ENCODE data around the gene CAPN5.

CAPN5 gene

GRCh38 chr11:77147036-77147315 lies 80.2 kb downstream of the CAPN5 start:
- no peak for TF ChIP-seq CTCF (IDR thresholded peaks at IDR 0.05; ENCODE audit: control insufficient read depth, extremely low read depth, insufficient read depth)
- H3K4me3 ChIP-seq (ENCODE audit: low read depth, low read length), result no peak overlapping the region
- DNase-seq (ENCODE audit: low read depth), result no peak

- no peak for DNase-seq (ENCODE audit: low read depth)
- H3K4me3 ChIP-seq (ENCODE audit: low read depth, low read length), result no peak overlapping the region
Measured at GRCh38 chr11:77147668-77148321, 81.0 kb downstream of the CAPN5 start.

GRCh38 chr11:77148963-77149715 lies 82.4 kb downstream of the CAPN5 start:
- no peak overlapping the region for H3K4me3 ChIP-seq (ENCODE audit: low read depth, low read length)
- TF ChIP-seq CTCF (IDR thresholded peaks at IDR 0.05; ENCODE audit: control insufficient read depth, extremely low read depth, insufficient read depth), result no peak
- DNase-seq (ENCODE audit: low read depth), result no peak

More at GRCh38 chr11:77147668-77148321, 81.0 kb downstream of the CAPN5 start:
- no peak for TF ChIP-seq CTCF (IDR thresholded peaks at IDR 0.05; ENCODE audit: control insufficient read depth, extremely low read depth, insufficient read depth)

- TF ChIP-seq CTCF (IDR thresholded peaks at IDR 0.05; ENCODE audit: control insufficient read depth, extremely low read depth, insufficient read depth), result no peak
- H3K4me3 ChIP-seq (ENCODE audit: low read depth, low read length), result no peak overlapping the region
Measured at GRCh38 chr11:77149716-77150392, 83.1 kb downstream of the CAPN5 start.

GRCh38 chr11:77150836-77151235 lies 84.1 kb downstream of the CAPN5 start:
- no peak overlapping the region for H3K4me3 ChIP-seq (ENCODE audit: low read depth, low read length)
- no peak for TF ChIP-seq CTCF (IDR thresholded peaks at IDR 0.05; ENCODE audit: control insufficient read depth, extremely low read depth, insufficient read depth)
- DNase-seq (ENCODE audit: low read depth), result no peak

More at GRCh38 chr11:77149716-77150392, 83.1 kb downstream of the CAPN5 start:
- DNase-seq (ENCODE audit: low read depth), result no peak

- TF ChIP-seq CTCF (IDR thresholded peaks at IDR 0.05; ENCODE audit: control insufficient read depth, extremely low read depth, insufficient read depth), result no peak
- no peak overlapping the region for H3K4me3 ChIP-seq (ENCODE audit: low read depth, low read length)
- no peak for DNase-seq (ENCODE audit: low read depth)
Measured at GRCh38 chr11:77151804-77152509, 85.2 kb downstream of the CAPN5 start.

Measured in LNCaP clone FGC (cell line).